HepG2 (cell line): ENCODE results near the gene GNAL. TPM values are rescaled to one million over a fixed set of nuclear protein-coding genes. Genes with fewer than 3 reads are reported as not detected.

Experiments used
- ASH2L ChIP-seq: fragments of 300-600, 200-600 bp; sonication (generic); IDR thresholded peaks from 2 replicates; pipeline ENCODE4 v1.7.0; 2017; ENCODE audit warnings: low read depth, mild to moderate bottlenecking, moderate library complexity, mixed read lengths, low read length; ENCODE audit not compliant: insufficient read length
- ELF3 ChIP-seq: IDR thresholded peaks from 2 replicates; pipeline ENCODE4 v1.6.1; 2016; ENCODE audit warnings: missing genetic modification reagents, missing compliant biosample characterization
- HNF4A ChIP-seq: sonication (generic); formaldehyde crosslinking; IDR thresholded peaks from 2 replicates; pipeline ENCODE4 v1.4.0; 2020; ENCODE audit warnings: missing genetic modification reagents
- MXI1 ChIP-seq: IDR thresholded peaks from 3 replicates; pipeline ENCODE4 v1.6.1; 2012; ENCODE audit warnings: low read depth, low read length, inconsistent platforms, borderline replicate concordance
- NR2F2 ChIP-seq: IDR thresholded peaks from 2 replicates; pipeline ENCODE4 v1.6.1; 2012; ENCODE audit warnings: low read depth, inconsistent platforms, borderline replicate concordance
- NR2F6 ChIP-seq, 2 experiments: IDR thresholded peaks; 2 replicates each; pipeline ENCODE4 v1.6.1; 2016; ENCODE audit warnings: antibody characterized with exemption in 1 of 2, mild to moderate bottlenecking in 1 of 2
- TGIF2 ChIP-seq: IDR thresholded peaks from 2 replicates; pipeline ENCODE4 v1.6.1; 2016; ENCODE audit warnings: control low read depth, missing compliant biosample characterization
- ZC3H13 ChIP-seq: sonication (generic); formaldehyde crosslinking; IDR thresholded peaks from 2 replicates; pipeline ENCODE4 v1.8.1; 2023; ENCODE audit warnings: mild to moderate bottlenecking, missing genetic modification reagents, moderate library complexity
- ZNF660 ChIP-seq: sonication (generic); formaldehyde crosslinking; IDR thresholded peaks from 2 replicates; pipeline ENCODE4 v1.5.1; 2020; ENCODE audit warnings: mild to moderate bottlenecking, low read depth, missing genetic modification reagents, borderline replicate concordance
- ZNF766 ChIP-seq: sonication (generic); formaldehyde crosslinking; IDR thresholded peaks from 2 replicates; pipeline ENCODE4 v1.5.0; 2020; ENCODE audit warnings: missing genetic modification reagents, borderline replicate concordance
- ZSCAN9 ChIP-seq: IDR thresholded peaks from 2 replicates; pipeline ENCODE4 v1.6.1; 2016; ENCODE audit warnings: borderline replicate concordance
- polyA plus RNA-seq, 8 experiments: library from polyadenylated mRNA; depleted of rRNA in 3 of 8; stranded (reverse) in 7 of 8; unstranded in 1 of 8; fragments of >200 nt; fragmentation: Illumina TruSeq in 4 of 8; extraction: Trizol in 4 of 8; gene quantifications; 2 replicates each; pipeline versions ENCODE4 v1.2.1 to v1.2.3, GENCODE V29; 2011 to 2016; ENCODE audit warnings: low read depth in 4 of 8, missing spikeins in 1 of 8, mixed read lengths in 1 of 8; ENCODE audit not compliant: insufficient read depth in 1 of 8
- total RNA-seq, 5 experiments: library from RNA; depleted of rRNA; stranded (reverse); fragments of >200 nt; fragmentation: Illumina TruSeq; extraction: Trizol; gene quantifications; 2 replicates each; pipeline ENCODE4 v1.2.3, GENCODE V29; 2016; ENCODE audit warnings: low read depth in 1 of 5
- TF ChIP-seq, protein P1 (sequence below): fragments of 450-650 bp; IDR thresholded peaks from 2 replicates; pipeline ENCODE4 v1.6.1; 2016
- TF ChIP-seq, protein P2 (sequence below): sonication (generic); formaldehyde crosslinking; IDR thresholded peaks from 2 replicates; pipeline ENCODE4 v1.4.0; 2020; ENCODE audit warnings: missing genetic modification reagents, borderline replicate concordance

GNAL gene
- total and polyA plus RNA-seq, 2 of the 13 experiments (the other 11 are each of a cell fraction or from before 2014, with no cell fraction given) = 0.87 to 1.4 TPM

DNA sequence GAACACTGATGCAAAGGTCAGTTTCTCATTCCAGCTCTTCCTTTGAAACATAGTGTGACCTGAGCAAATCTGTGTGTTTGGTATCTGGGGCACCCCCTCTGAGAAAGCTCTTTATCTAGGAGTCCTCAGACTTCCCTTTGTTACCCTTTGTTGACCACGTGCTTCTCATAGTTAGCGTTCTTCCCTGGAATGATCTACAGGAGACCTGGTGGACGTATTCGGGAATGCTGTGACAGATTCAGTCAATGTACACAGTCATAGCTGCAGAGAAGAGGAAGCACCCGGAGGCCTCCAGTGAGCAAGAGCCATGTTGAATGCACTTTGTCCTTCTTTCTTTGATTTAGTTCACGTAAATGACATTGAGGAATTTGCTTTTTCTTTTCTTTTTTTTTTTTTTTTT is 151.4 kb downstream of the GNAL start (continued):
- TF ChIP-seq NR2F2 = 0 out of 2 replicates have a peak, but pooled peaks have one; percentile 15
- peak; percentile 68 for TF ChIP-seq HNF4A (CRISPR knock-in tag)
- no peak for TF ChIP-seq ZNF766
- TF ChIP-seq, protein P1, sequence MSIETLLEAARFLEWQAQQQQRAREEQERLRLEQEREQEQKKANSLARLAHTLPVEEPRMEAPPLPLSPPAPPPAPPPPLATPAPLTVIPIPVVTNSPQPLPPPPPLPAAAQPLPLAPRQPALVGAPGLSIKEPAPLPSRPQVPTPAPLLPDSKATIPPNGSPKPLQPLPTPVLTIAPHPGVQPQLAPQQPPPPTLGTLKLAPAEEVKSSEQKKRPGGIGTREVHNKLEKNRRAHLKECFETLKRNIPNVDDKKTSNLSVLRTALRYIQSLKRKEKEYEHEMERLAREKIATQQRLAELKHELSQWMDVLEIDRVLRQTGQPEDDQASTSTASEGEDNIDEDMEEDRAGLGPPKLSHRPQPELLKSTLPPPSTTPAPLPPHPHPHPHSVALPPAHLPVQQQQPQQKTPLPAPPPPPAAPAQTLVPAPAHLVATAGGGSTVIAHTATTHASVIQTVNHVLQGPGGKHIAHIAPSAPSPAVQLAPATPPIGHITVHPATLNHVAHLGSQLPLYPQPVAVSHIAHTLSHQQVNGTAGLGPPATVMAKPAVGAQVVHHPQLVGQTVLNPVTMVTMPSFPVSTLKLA = peak; percentile 62
- TF ChIP-seq ZC3H13 (CRISPR knock-in tag) = no peak
- no peak for TF ChIP-seq ZSCAN9 (CRISPR knock-in tag)
- peak; percentile 75 for TF ChIP-seq TGIF2 (CRISPR knock-in tag)
- TF ChIP-seq, protein P2, sequence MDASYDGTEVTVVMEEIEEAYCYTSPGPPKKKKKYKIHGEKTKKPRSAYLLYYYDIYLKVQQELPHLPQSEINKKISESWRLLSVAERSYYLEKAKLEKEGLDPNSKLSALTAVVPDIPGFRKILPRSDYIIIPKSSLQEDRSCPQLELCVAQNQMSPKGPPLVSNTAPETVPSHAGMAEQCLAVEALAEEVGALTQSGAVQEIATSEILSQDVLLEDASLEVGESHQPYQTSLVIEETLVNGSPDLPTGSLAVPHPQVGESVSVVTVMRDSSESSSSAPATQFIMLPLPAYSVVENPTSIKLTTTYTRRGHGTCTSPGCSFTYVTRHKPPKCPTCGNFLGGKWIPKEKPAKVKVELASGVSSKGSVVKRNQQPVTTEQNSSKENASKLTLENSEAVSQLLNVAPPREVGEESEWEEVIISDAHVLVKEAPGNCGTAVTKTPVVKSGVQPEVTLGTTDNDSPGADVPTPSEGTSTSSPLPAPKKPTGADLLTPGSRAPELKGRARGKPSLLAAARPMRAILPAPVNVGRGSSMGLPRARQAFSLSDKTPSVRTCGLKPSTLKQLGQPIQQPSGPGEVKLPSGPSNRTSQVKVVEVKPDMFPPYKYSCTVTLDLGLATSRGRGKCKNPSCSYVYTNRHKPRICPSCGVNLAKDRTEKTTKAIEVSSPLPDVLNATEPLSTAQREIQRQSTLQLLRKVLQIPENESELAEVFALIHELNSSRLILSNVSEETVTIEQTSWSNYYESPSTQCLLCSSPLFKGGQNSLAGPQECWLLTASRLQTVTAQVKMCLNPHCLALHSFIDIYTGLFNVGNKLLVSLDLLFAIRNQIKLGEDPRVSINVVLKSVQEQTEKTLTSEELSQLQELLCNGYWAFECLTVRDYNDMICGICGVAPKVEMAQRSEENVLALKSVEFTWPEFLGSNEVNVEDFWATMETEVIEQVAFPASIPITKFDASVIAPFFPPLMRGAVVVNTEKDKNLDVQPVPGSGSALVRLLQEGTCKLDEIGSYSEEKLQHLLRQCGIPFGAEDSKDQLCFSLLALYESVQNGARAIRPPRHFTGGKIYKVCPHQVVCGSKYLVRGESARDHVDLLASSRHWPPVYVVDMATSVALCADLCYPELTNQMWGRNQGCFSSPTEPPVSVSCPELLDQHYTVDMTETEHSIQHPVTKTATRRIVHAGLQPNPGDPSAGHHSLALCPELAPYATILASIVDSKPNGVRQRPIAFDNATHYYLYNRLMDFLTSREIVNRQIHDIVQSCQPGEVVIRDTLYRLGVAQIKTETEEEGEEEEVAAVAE (CRISPR knock-in tag) = 0 out of 2 replicates have a peak, but pooled peaks have one; percentile 42
- peak; percentile 44 for TF ChIP-seq ELF3
- TF ChIP-seq ZNF660 (CRISPR knock-in tag) = no peak
- peak; percentile 68 for TF ChIP-seq ASH2L
- TF ChIP-seq NR2F6 (IDR thresholded peaks at IDR 0.05) = peak; percentile 60
- peak; percentile 57; the same call in 1 of the 2 replicates for TF ChIP-seq NR2F6 (CRISPR knock-in tag; IDR thresholded peaks at IDR 0.05)
- TF ChIP-seq MXI1 = 0 out of 3 replicates have a peak, but pooled peaks have one; percentile 53
